Type B pancreatic cell (in vitro differentiated cells): ENCODE results near the gene TCF7L2. TPM values are rescaled to one million over a fixed set of nuclear protein-coding genes. Genes with fewer than 3 reads are reported as not detected.

Experiments
- DNase-seq: peaks from one replicate; pipeline ENCODE4 v3.0.0; 2021; ENCODE audit warnings: mixed read lengths; ENCODE audit not compliant: unreplicated experiment; ENCODE audit errors: extremely low spot score
- H3K27ac Mint-ChIP-seq: 2 replicates; pipeline ENCODE4 v1.8.0; 2021; ENCODE audit warnings: mild to moderate bottlenecking, mixed read lengths
- H3K27me3 Mint-ChIP-seq: 2 replicates; pipeline ENCODE4 v1.8.0; 2021; ENCODE audit warnings: mixed read lengths
- H3K36me3 Mint-ChIP-seq: 2 replicates; pipeline ENCODE4 v1.8.0; 2021; ENCODE audit warnings: mixed read lengths
- H3K4me1 Mint-ChIP-seq: one replicate; pipeline ENCODE4 v1.8.0; 2021; ENCODE audit warnings: mixed read lengths; ENCODE audit not compliant: unreplicated experiment
- H3K4me3 Mint-ChIP-seq: 2 replicates; pipeline ENCODE4 v1.8.0; 2021; ENCODE audit warnings: mild to moderate bottlenecking, mixed read lengths
- H3K9me3 Mint-ChIP-seq: 2 replicates; pipeline ENCODE4 v1.8.0; 2021; ENCODE audit warnings: mixed read lengths
- CTCF ChIP-seq: fragments of 200-600 bp; sonication (generic); conservative IDR thresholded peaks from 2 replicates; pipeline ENCODE4 v1.5.0; 2021; ENCODE audit warnings: antibody characterized with exemption, mild to moderate bottlenecking
- total RNA-seq: library from RNA; stranded (reverse); gene quantifications from 2 replicates; pipeline ENCODE4 v1.2.1, GENCODE V29; 2021; ENCODE audit warnings: low replicate concordance

Gene TCF7L2
- total RNA-seq, 1 donor from 2014 or later = 39.7 TPM

GRCh38 chr10:112986544-112987190, 36.6 kb downstream of the TCF7L2 start:
- Mint-ChIP-seq H3K27ac (peak overlapping the region; percentile 64), H3K36me3 (peaks cover 7% of the 10 kb centered on the region), H3K4me3 (peak overlapping the region; percentile 42), H3K9me3 (no peaks in the 10 kb centered on the region), H3K27me3 (peaks cover 3% of the 10 kb centered on the region), H3K4me1 (peaks cover 59% of the 10 kb centered on the region)
- TF ChIP-seq CTCF = no peak
- DNase-seq = no peak

GRCh38 chr10:112988839-112989406, 38.9 kb downstream of the TCF7L2 start:
- no peak for TF ChIP-seq CTCF
- Mint-ChIP-seq H3K27ac (peak overlapping the region; percentile 61), H3K36me3 (peaks cover 12% of the 10 kb centered on the region), H3K4me1 (peaks cover 50% of the 10 kb centered on the region), H3K4me3 (no peak overlapping the region), H3K27me3 (no peaks in the 10 kb centered on the region), H3K9me3 (no peaks in the 10 kb centered on the region)
- DNase-seq = no peak

GRCh38 chr10:112989826-112990225, 39.8 kb downstream of the TCF7L2 start:
- H3K27me3 Mint-ChIP-seq = no peaks in the 10 kb centered on the region
- no peak for DNase-seq
- TF ChIP-seq CTCF = no peak
- peaks cover 41% of the 10 kb centered on the region for H3K4me1 Mint-ChIP-seq
- H3K36me3 Mint-ChIP-seq = peaks cover 18% of the 10 kb centered on the region
- H3K4me3 Mint-ChIP-seq = no peak overlapping the region
- H3K9me3 Mint-ChIP-seq = no peaks in the 10 kb centered on the region
- no peak overlapping the region for H3K27ac Mint-ChIP-seq

GRCh38 chr10:112990271-112990670, 40.2 kb downstream of the TCF7L2 start:
- Mint-ChIP-seq H3K4me1 (peaks cover 37% of the 10 kb centered on the region), H3K9me3 (no peaks in the 10 kb centered on the region), H3K27ac (no peak overlapping the region), H3K4me3 (no peak overlapping the region), H3K27me3 (no peaks in the 10 kb centered on the region), H3K36me3 (peaks cover 19% of the 10 kb centered on the region)
- no peak for TF ChIP-seq CTCF
- DNase-seq = no peak

GRCh38 chr10:112991888-112992491, 41.9 kb downstream of the TCF7L2 start:
- H3K4me1 Mint-ChIP-seq = peaks cover 35% of the 10 kb centered on the region
- H3K36me3 Mint-ChIP-seq = peaks cover 28% of the 10 kb centered on the region
- no peak overlapping the region for H3K27ac Mint-ChIP-seq
- no peaks in the 10 kb centered on the region for H3K9me3 Mint-ChIP-seq
- TF ChIP-seq CTCF = no peak
- no peak for DNase-seq
- H3K4me3 Mint-ChIP-seq = no peak overlapping the region
- H3K27me3 Mint-ChIP-seq = no peaks in the 10 kb centered on the region
